GM12873 (cell line): ENCODE data around the gene ITGAE.

ENCODE experiments used
- CTCF ChIP-seq: IDR thresholded peaks from 2 replicates; pipeline ENCODE4 v1.5.1; 2012; ENCODE audit warnings: low read depth, mild to moderate bottlenecking, moderate library complexity, low read length, control low read depth; ENCODE audit not compliant: insufficient read depth; ENCODE audit errors: missing control alignments

ITGAE gene

GRCh38 chr17:3675886-3676285, 125.1 kb downstream of the ITGAE start:
- no peak for TF ChIP-seq CTCF

- no peak for TF ChIP-seq CTCF
These were observed 128.4 kb downstream of the ITGAE start for GRCh38 chr17:3672571-3672970.

- TF ChIP-seq CTCF = no peak
These were observed 131.4 kb downstream of the ITGAE start for GRCh38 chr17:3669548-3669947.

GRCh38 chr17:3669085-3669347, 132.0 kb downstream of the ITGAE start:
- TF ChIP-seq CTCF = no peak

- no peak for TF ChIP-seq CTCF
These were observed 132.5 kb downstream of the ITGAE start, which contains the start of the genes EMC6 and TAX1BP3 for GRCh38 chr17:3668279-3669084. TSS of gene EMC6 (plus strand) at chr17:3668812. CDS start at chr17:3669147, 335 bp downstream. TSS of gene TAX1BP3 (minus strand) at chr17:3668578. CDS start at chr17:3668526, 52 bp downstream.

GRCh38 chr17:3667366-3668278, 133.4 kb downstream of the ITGAE start:
- TF ChIP-seq CTCF = no peak

GRCh38 chr17:3666516-3666915, 134.5 kb downstream of the ITGAE start:
- TF ChIP-seq CTCF = no peak
